Activated naive CD4-positive, alpha-beta T cell treated with anti-CD3 and anti-CD28 coated beads, Interleukin-2, amount 10 ng/mL, durations not matched to agents 7 days and 5 days (primary cell): Measurements from ENCODE around the gene SPINK9.
A peak's percentile ranks its signal among the peaks of the same experiment; 100 is the strongest.

Source experiments
- CTCF ChIA-PET: fragments of 350-600 bp; sonication (Branson Sonifier 250); formaldehyde crosslinking; loops from one replicate; lab custom pipeline; 2021; ENCODE audit warnings: antibody characterized with exemption; lab: Charles Lee
- DNase-seq: peaks from one replicate; pipeline ENCODE4 v3.0.0-alpha.2; 2020
- H3K27ac Mint-ChIP-seq: one replicate; pipeline ENCODE4 v1.8.0; 2021; ENCODE audit warnings: mild to moderate bottlenecking, moderate library complexity, mixed read lengths
- H3K27me3 Mint-ChIP-seq: one replicate; pipeline ENCODE4 v1.8.0; 2021; ENCODE audit warnings: mild to moderate bottlenecking, mixed read lengths
- H3K36me3 Mint-ChIP-seq: one replicate; pipeline ENCODE4 v1.8.0; 2021; ENCODE audit warnings: mixed read lengths
- H3K4me1 Mint-ChIP-seq: one replicate; pipeline ENCODE4 v1.8.0; 2021; ENCODE audit warnings: mixed read lengths
- H3K4me3 Mint-ChIP-seq: one replicate; pipeline ENCODE4 v1.8.0; 2021; ENCODE audit warnings: mild to moderate bottlenecking, moderate library complexity, mixed read lengths
- H3K9me3 Mint-ChIP-seq: one replicate; pipeline ENCODE4 v1.8.0; 2021; ENCODE audit warnings: mixed read lengths

Gene SPINK9

GRCh38 chr5:148342371-148343045 lies 7.1 kb downstream of the SPINK9 start:
- CTCF ChIA-PET, result no interaction called here

GRCh38 chr5:148343046-148343407 lies 7.7 kb downstream of the SPINK9 start:
- Mint-ChIP-seq H3K4me3 (no peak overlapping the region), H3K36me3 (no peaks in the 10 kb centered on the region), H3K9me3 (no peaks in the 10 kb centered on the region), H3K4me1 (no peaks in the 10 kb centered on the region), H3K27ac (no peak overlapping the region), H3K27me3 (no peaks in the 10 kb centered on the region)
- DNase-seq, result no peak
- CTCF ChIA-PET, result no interaction called here

More at GRCh38 chr5:148342371-148343045, 7.1 kb downstream of the SPINK9 start:
- Mint-ChIP-seq H3K27ac (no peak overlapping the region), H3K4me1 (no peaks in the 10 kb centered on the region), H3K9me3 (no peaks in the 10 kb centered on the region), H3K27me3 (no peaks in the 10 kb centered on the region), H3K4me3 (no peak overlapping the region), H3K36me3 (no peaks in the 10 kb centered on the region)
- DNase-seq, result no peak

DNA sequence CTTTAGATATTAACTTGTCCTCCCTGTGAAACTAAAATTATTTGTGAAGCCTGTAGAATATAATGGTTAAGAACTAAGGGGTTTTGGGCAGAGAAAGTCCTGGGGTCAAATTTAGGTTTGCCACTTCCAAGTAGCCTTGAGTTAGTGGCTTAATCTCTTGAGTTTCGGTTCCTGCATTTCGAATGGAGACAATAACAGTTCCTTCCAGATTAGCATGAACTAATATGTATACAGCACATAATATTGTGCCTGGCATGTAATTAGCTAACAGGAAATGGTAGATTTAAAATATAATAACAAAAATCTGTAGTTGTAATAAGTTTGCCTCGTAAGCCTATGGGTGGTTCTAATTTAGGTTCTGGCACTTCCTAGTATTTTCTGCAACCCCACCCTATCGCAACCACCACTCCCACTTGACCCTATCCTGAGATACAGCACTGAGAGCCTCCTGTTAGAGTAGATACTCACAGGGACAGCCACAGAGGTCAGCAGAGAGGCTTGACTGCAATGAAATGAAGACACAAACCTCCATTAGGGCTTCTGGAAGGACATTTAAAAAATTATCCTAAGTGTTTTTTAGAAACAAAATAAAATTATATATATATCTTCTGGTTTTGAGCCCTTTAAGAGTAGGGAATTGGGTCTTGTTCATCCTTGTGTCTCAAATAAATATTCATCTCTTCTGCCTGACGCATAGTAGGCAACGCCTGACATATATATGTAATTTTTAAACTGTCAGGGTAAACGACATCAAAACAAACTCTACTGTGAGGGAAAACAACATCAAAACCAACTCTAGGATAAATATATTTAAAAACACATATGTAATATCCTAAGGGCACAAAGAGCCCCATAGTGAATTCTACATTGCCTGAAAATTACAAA lies 8.5 kb downstream of the SPINK9 start:
- Mint-ChIP-seq H3K4me3 (no peak overlapping the region), H3K9me3 (no peaks in the 10 kb centered on the region), H3K27me3 (no peaks in the 10 kb centered on the region), H3K4me1 (no peaks in the 10 kb centered on the region), H3K27ac (no peak overlapping the region), H3K36me3 (no peaks in the 10 kb centered on the region)
- CTCF ChIA-PET, result no interaction called here
- DNase-seq, result no peak

- CTCF ChIA-PET, result no interaction called here
- Mint-ChIP-seq H3K27ac (no peak overlapping the region), H3K9me3 (no peaks in the 10 kb centered on the region), H3K36me3 (no peaks in the 10 kb centered on the region), H3K27me3 (no peaks in the 10 kb centered on the region), H3K4me1 (no peaks in the 10 kb centered on the region), H3K4me3 (no peak overlapping the region)
- DNase-seq, result no peak
These were observed 12.3 kb downstream of the SPINK9 start for GRCh38 chr5:148347706-148348105.

GRCh38 chr5:148352696-148353095 lies 17.3 kb downstream of the SPINK9 start:
- H3K4me1 Mint-ChIP-seq, result no peaks in the 10 kb centered on the region
- no peak overlapping the region for H3K4me3 Mint-ChIP-seq
- CTCF ChIA-PET, result no interaction called here
- no peak for DNase-seq
- no peaks in the 10 kb centered on the region for H3K36me3 Mint-ChIP-seq
- H3K27ac Mint-ChIP-seq, result no peak overlapping the region
- no peaks in the 10 kb centered on the region for H3K9me3 Mint-ChIP-seq
- H3K27me3 Mint-ChIP-seq, result no peaks in the 10 kb centered on the region

GRCh38 chr5:148353634-148354033 lies 18.3 kb downstream of the SPINK9 start:
- no peaks in the 10 kb centered on the region for H3K4me1 Mint-ChIP-seq
- no peaks in the 10 kb centered on the region for H3K36me3 Mint-ChIP-seq
- DNase-seq, result no peak
- CTCF ChIA-PET, result no interaction called here
- no peak overlapping the region for H3K4me3 Mint-ChIP-seq
- no peaks in the 10 kb centered on the region for H3K27me3 Mint-ChIP-seq
- no peaks in the 10 kb centered on the region for H3K9me3 Mint-ChIP-seq
- H3K27ac Mint-ChIP-seq, result no peak overlapping the region

DNA sequence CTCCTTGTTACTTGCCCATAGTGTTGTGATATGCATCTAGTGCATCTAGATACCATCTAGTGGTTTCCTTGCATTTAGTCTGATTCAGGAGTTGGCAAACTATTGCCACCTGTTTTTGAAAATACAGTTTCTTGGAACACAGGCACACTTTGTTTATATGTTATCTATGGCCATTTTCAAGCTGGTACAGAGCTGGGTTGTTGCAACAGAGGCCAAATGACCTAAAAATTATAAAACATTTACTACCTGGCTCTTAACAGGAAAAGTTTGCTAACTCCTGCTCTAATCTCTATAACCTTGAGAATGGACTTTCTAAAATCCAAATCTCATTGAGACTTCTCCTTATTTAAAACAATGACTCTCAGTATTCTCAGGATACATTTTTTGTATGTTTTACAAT lies 29.0 kb downstream of the SPINK9 start:
- no peak for DNase-seq
- CTCF ChIA-PET, result interaction anchor here (1.8 kb wide), 1 partner anchor 11 kb away, joined by 5 read pairs; no protein-coding TSS in a partner anchor
- Mint-ChIP-seq H3K4me3 (no peak overlapping the region), H3K27ac (no peak overlapping the region), H3K9me3 (peaks cover 3% of the 10 kb centered on the region), H3K4me1 (no peaks in the 10 kb centered on the region), H3K27me3 (no peaks in the 10 kb centered on the region), H3K36me3 (no peaks in the 10 kb centered on the region)

- no peak overlapping the region for H3K27ac Mint-ChIP-seq
- CTCF ChIA-PET, result no interaction called here
- no peaks in the 10 kb centered on the region for H3K36me3 Mint-ChIP-seq
- H3K4me1 Mint-ChIP-seq, result no peaks in the 10 kb centered on the region
- peaks cover 3% of the 10 kb centered on the region for H3K9me3 Mint-ChIP-seq
- no peak overlapping the region for H3K4me3 Mint-ChIP-seq
- DNase-seq, result no peak
- H3K27me3 Mint-ChIP-seq, result no peaks in the 10 kb centered on the region
These were observed 32.9 kb downstream of the SPINK9 start for GRCh38 chr5:148368299-148368698.

DNA sequence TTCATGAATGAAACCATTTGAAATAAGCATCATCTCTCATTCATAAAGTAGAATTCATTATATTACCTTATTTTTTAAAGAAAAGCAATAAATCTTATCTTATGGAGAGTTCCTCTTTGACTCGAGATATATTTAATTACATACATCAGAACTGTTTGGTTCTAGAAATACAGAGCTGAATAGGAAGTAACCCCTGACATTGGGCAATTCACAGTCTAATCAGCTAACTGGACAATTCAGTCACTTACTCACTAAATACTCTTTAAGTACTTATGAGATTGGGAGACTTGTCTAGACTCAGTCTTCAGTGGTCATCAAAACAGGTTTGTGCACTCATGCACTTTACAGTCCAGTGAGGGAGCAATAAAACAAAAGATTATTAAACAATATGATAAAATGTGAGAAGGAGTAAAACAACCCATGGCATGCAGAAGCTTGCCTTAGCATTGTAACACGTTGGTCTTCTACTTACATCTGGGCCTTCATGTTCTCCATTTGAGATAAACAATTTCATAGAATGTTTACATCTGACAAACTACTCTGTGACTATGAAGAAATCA lies 36.9 kb downstream of the SPINK9 start:
- CTCF ChIA-PET, result interaction anchor here (0.8 to 1.1 kb wide), 2 partner anchors 81 to 359 kb away, joined by 3 read pairs; no protein-coding TSS in a partner anchor
- Mint-ChIP-seq H3K4me3 (no peak overlapping the region), H3K27me3 (no peaks in the 10 kb centered on the region)

DNA sequence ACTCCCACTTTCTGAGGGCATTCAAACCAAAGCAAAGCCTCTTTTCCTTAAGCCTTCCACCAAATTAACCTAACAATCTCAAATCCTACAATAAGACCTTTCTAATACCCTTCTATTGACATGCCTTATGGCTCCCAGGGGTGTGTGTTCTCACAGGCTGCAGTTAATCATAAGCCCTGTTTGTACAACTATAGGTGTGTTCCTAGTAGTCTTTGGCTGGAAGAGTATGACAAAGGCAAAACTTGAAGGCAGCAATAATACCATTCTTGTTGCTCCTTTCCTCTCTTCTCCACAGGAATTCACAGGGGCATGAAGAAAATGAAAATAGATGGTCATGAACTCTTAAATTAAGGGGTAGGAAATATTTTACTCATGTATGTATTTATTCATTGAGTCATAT lies 37.5 kb downstream of the SPINK9 start:
- no peak overlapping the region for H3K27ac Mint-ChIP-seq
- CTCF ChIA-PET, result interaction anchor here (1.1 to 2.5 kb wide), 2 partner anchors 82 to 193 kb away, joined by 3 to 9 read pairs; no protein-coding TSS in a partner anchor

More for the DNA sequence above, 36.9 kb downstream of the SPINK9 start:
- H3K27ac Mint-ChIP-seq, result no peak overlapping the region
- no peaks in the 10 kb centered on the region for H3K4me1 Mint-ChIP-seq
- no peak for DNase-seq
- peaks cover 3% of the 10 kb centered on the region for H3K9me3 Mint-ChIP-seq
- H3K36me3 Mint-ChIP-seq, result no peaks in the 10 kb centered on the region

GRCh38 chr5:148374690-148375360 lies 39.5 kb downstream of the SPINK9 start:
- H3K27me3 Mint-ChIP-seq, result no peaks in the 10 kb centered on the region
- CTCF ChIA-PET, result interaction anchor here (0.7 to 2.5 kb wide), 13 partner anchors 8 to 358 kb away, joined by 3 to 9 read pairs (median 4); no protein-coding TSS in a partner anchor
- H3K4me3 Mint-ChIP-seq, result no peak overlapping the region
- peak; percentile 42 for DNase-seq
- peaks cover 10% of the 10 kb centered on the region for H3K36me3 Mint-ChIP-seq
- peaks cover 15% of the 10 kb centered on the region for H3K9me3 Mint-ChIP-seq
- H3K27ac Mint-ChIP-seq, result no peak overlapping the region
- H3K4me1 Mint-ChIP-seq, result peaks cover 10% of the 10 kb centered on the region

More for the DNA sequence above, 37.5 kb downstream of the SPINK9 start:
- no peaks in the 10 kb centered on the region for H3K27me3 Mint-ChIP-seq
- peaks cover 3% of the 10 kb centered on the region for H3K36me3 Mint-ChIP-seq
- H3K4me3 Mint-ChIP-seq, result no peak overlapping the region
- H3K4me1 Mint-ChIP-seq, result no peaks in the 10 kb centered on the region
- peaks cover 7% of the 10 kb centered on the region for H3K9me3 Mint-ChIP-seq
- no peak for DNase-seq

DNA sequence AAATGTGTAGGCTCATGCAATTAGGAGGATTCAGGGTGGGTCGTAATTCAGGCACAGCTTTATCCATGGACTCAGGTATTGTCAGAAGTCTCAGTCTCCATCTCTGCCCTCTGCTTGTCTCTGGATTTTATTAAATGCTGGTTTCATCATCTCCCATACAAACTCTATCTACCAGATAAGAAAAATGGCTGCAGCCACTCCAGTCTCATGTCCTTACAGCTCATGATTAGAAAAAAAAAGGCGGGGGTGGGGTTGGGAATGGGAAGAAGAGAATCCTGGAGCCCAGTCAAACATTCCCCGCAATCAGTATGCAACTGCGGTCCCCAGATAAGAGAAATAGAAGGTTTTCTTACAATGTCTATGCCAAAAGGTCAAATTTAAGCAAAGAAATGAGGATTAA lies 40.8 kb downstream of the SPINK9 start:
- Mint-ChIP-seq H3K36me3 (peaks cover 10% of the 10 kb centered on the region), H3K4me3 (no peak overlapping the region), H3K27ac (no peak overlapping the region), H3K4me1 (peaks cover 15% of the 10 kb centered on the region), H3K27me3 (no peaks in the 10 kb centered on the region), H3K9me3 (peaks cover 15% of the 10 kb centered on the region)
- CTCF ChIA-PET, result interaction anchor here (1.3 kb wide), 1 partner anchor 9 kb away, joined by 4 read pairs; no protein-coding TSS in a partner anchor
- no peak for DNase-seq

- no peaks in the 10 kb centered on the region for H3K27me3 Mint-ChIP-seq
- peaks cover 15% of the 10 kb centered on the region for H3K9me3 Mint-ChIP-seq
- peaks cover 10% of the 10 kb centered on the region for H3K36me3 Mint-ChIP-seq
- H3K4me3 Mint-ChIP-seq, result no peak overlapping the region
- peaks cover 28% of the 10 kb centered on the region for H3K4me1 Mint-ChIP-seq
- DNase-seq, result no peak
- CTCF ChIA-PET, result no interaction called here
- H3K27ac Mint-ChIP-seq, result no peak overlapping the region
These were observed 43.3 kb downstream of the SPINK9 start for GRCh38 chr5:148378670-148379069.

DNA sequence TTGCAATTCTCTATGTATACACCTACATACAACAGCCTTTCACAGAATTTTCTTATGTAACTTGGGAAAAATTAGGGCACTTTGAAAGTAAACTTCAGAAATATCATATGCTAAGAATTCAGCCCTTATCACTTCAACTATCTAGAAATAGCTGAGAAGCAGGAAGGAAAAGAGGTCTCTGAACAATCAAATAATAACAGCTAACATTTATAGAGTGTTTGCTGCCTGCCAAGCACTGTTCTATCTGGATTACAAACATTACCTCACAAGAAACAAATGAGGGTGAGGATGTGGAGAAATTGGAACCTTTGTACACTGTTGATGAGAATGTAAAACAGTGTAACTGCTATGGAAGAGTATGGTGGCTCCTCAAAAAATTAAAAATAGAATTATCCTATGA lies 44.0 kb downstream of the SPINK9 start:
- no peak for DNase-seq
- no peak overlapping the region for H3K27ac Mint-ChIP-seq
- no peaks in the 10 kb centered on the region for H3K27me3 Mint-ChIP-seq
- CTCF ChIA-PET, result interaction anchor here (0.5 kb wide), 1 partner anchor 11 kb away, joined by 3 read pairs; no protein-coding TSS in a partner anchor
- no peak overlapping the region for H3K4me3 Mint-ChIP-seq
- peaks cover 14% of the 10 kb centered on the region for H3K36me3 Mint-ChIP-seq
- peaks cover 15% of the 10 kb centered on the region for H3K9me3 Mint-ChIP-seq
- H3K4me1 Mint-ChIP-seq, result peaks cover 34% of the 10 kb centered on the region
